K562 (cell line): Measurements from ENCODE around the gene ANKRD13D. TPM values are rescaled to one million over a fixed set of nuclear protein-coding genes. Genes with fewer than 3 reads are reported as not detected.
A peak's percentile ranks its signal among the peaks of the same experiment; 100 is the strongest.

ENCODE experiments used
- CBFA2T2 ChIP-seq: fragments of 450-650 bp; conservative IDR thresholded peaks from 2 replicates; pipeline ENCODE4 v1.6.1; 2017; ENCODE audit warnings: mild to moderate bottlenecking
- FOXM1 ChIP-seq, 2 experiments: fragments of 450-650 bp in 1 of 2; sonication (generic) in 1 of 2; formaldehyde crosslinking in 1 of 2; IDR thresholded peaks; 2 replicates each; pipeline versions ENCODE4 v1.6.1 to v1.9.0; 2017 to 2022; ENCODE audit warnings: low read depth in 2 of 2, mild to moderate bottlenecking in 2 of 2, missing genetic modification reagents in 1 of 2, moderate library complexity in 1 of 2
- HMGN3 ChIP-seq: IDR thresholded peaks from 2 replicates; pipeline ENCODE4 v1.6.1; 2011; ENCODE audit warnings: borderline replicate concordance, low read depth, mild to moderate bottlenecking, mixed read lengths, low read length; ENCODE audit not compliant: insufficient read length; ENCODE audit errors: extremely low read depth
- HNRNPK ChIP-seq: fragments of 200-400 bp; formaldehyde crosslinking; IDR thresholded peaks from one replicate; pipeline ENCODE4 v1.6.1; 2018; ENCODE audit warnings: mild to moderate bottlenecking, low read depth, low read length; ENCODE audit not compliant: poor library complexity, severe bottlenecking
- KLF6 ChIP-seq: fragments of 250-450 bp; sonication (Bioruptor Pico); IDR thresholded peaks from 2 replicates; pipeline ENCODE4 v1.4.0; 2020; ENCODE audit warnings: mild to moderate bottlenecking, moderate library complexity, borderline replicate concordance
- MCM7 ChIP-seq, 2 experiments: fragments of 450-650 bp; IDR thresholded peaks; 2 replicates each; pipeline ENCODE4 v1.6.1; 2016 to 2018
- NCOA2 ChIP-seq, 2 experiments: fragments of 450-650 bp; IDR thresholded peaks; 2 replicates each; pipeline ENCODE4 v1.6.1; 2018; ENCODE audit warnings: mild to moderate bottlenecking in 2 of 2, moderate library complexity in 1 of 2; ENCODE audit not compliant: partially characterized antibody in 2 of 2
- NEUROD1 ChIP-seq: fragments of 150-350 bp; IDR thresholded peaks from 2 replicates; pipeline ENCODE4 v1.6.1; 2014; ENCODE audit warnings: borderline replicate concordance, low read length, low read depth; ENCODE audit not compliant: partially characterized antibody
- RB1 ChIP-seq: fragments of 450-650 bp; IDR thresholded peaks from 2 replicates; pipeline ENCODE4 v1.6.1; 2017; ENCODE audit warnings: low read depth, mild to moderate bottlenecking
- SIN3B ChIP-seq: fragments of 450-650 bp; IDR thresholded peaks from 2 replicates; pipeline ENCODE4 v1.6.1; 2017; ENCODE audit warnings: low read depth, mild to moderate bottlenecking, moderate library complexity
- XRCC5 ChIP-seq: fragments of 200-400 bp; formaldehyde crosslinking; IDR thresholded peaks from 2 replicates; pipeline ENCODE4 v1.6.1; 2017; ENCODE audit warnings: low read depth, mild to moderate bottlenecking, low read length
- ZBTB17 ChIP-seq: fragments of 450-650 bp; formaldehyde crosslinking; IDR thresholded peaks from 2 replicates; pipeline ENCODE4 v1.4.0; 2020; ENCODE audit warnings: mild to moderate bottlenecking
- ZKSCAN1 ChIP-seq: fragments of 150-350 bp; IDR thresholded peaks from 2 replicates; pipeline ENCODE4 v1.6.1; 2016; ENCODE audit warnings: low read depth, low read length
- ZNF431 ChIP-seq: sonication (generic); formaldehyde crosslinking; IDR thresholded peaks from 2 replicates; pipeline ENCODE4 v1.8.0; 2022; ENCODE audit warnings: mild to moderate bottlenecking, missing genetic modification reagents
- ZNF445 ChIP-seq: fragments of 250-450 bp; sonication (Bioruptor Pico); IDR thresholded peaks from 2 replicates; pipeline ENCODE4 v1.4.0; 2020; ENCODE audit warnings: low read depth, mild to moderate bottlenecking, moderate library complexity
- ZNF76 ChIP-seq: fragments of 250-450 bp; sonication (Bioruptor Pico); IDR thresholded peaks from 2 replicates; pipeline ENCODE4 v1.4.0; 2020; ENCODE audit warnings: mild to moderate bottlenecking, moderate library complexity, borderline replicate concordance
- ZNF778 ChIP-seq: fragments of 450-650 bp; formaldehyde crosslinking; IDR thresholded peaks from 2 replicates; pipeline ENCODE4 v1.4.0; 2020; ENCODE audit warnings: mild to moderate bottlenecking, moderate library complexity
- polyA plus RNA-seq, 8 experiments: library from polyadenylated mRNA; depleted of rRNA in 4 of 8; stranded (reverse) in 5 of 8; unstranded in 3 of 8; fragments of >200 nt; fragmentation: Nextera tagmentation in 2 of 8; fragmentation: Illumina TruSeq in 1 of 8; extraction: Ambion mirVana in 2 of 8; extraction: Trizol in 1 of 8; gene quantifications; 2 replicates each; pipeline versions ENCODE4 v1.2.1 to v1.2.3, GENCODE V29; 2011 to 2014; ENCODE audit warnings: inconsistent platforms in 1 of 8, missing spikeins in 1 of 8
- total RNA-seq, 7 experiments: library from RNA; depleted of rRNA in 6 of 7; stranded (reverse); fragments of >200 nt in 6 of 7; fragmentation: Illumina TruSeq in 2 of 7; extraction: Trizol in 2 of 7; gene quantifications; 2 replicates each; pipeline versions ENCODE4 v1.2.1 to v1.2.3, GENCODE V29; 2011 to 2021; ENCODE audit warnings: low replicate concordance in 1 of 7
- TF ChIP-seq, protein P1 (sequence below): sonication (generic); formaldehyde crosslinking; IDR thresholded peaks from 2 replicates; pipeline ENCODE4 v1.8.1; 2023; ENCODE audit warnings: mild to moderate bottlenecking, missing genetic modification reagents
- TF ChIP-seq, protein P2 (sequence below), 2 experiments: fragments of 450-650 bp in 1 of 2; sonication (generic) in 1 of 2; formaldehyde crosslinking in 1 of 2; IDR thresholded peaks in 1 of 2; conservative IDR thresholded peaks in 1 of 2; 2 replicates each; pipeline versions ENCODE4 v1.6.1 to v1.8.1; 2016 to 2023; ENCODE audit warnings: mild to moderate bottlenecking in 2 of 2, moderate library complexity in 2 of 2, inconsistent platforms in 1 of 2, missing genetic modification reagents in 1 of 2
- TF ChIP-seq, protein P3 (sequence below): fragments of 450-650 bp; IDR thresholded peaks from 2 replicates; pipeline ENCODE4 v1.6.1; 2014; ENCODE audit warnings: low read depth, mild to moderate bottlenecking, moderate library complexity, borderline replicate concordance
- TF ChIP-seq, protein P4 (sequence below): sonication (generic); formaldehyde crosslinking; IDR thresholded peaks from 2 replicates; pipeline ENCODE4 v1.8.1; 2023; ENCODE audit warnings: mild to moderate bottlenecking, missing genetic modification reagents, moderate library complexity

ANKRD13D gene
- total and polyA plus RNA-seq, 9 of the 15 experiments (the other 6 are each of a cell fraction or from before 2014, with no cell fraction given): 0.94 to 40.9 (median 22.4) TPM

DNA sequence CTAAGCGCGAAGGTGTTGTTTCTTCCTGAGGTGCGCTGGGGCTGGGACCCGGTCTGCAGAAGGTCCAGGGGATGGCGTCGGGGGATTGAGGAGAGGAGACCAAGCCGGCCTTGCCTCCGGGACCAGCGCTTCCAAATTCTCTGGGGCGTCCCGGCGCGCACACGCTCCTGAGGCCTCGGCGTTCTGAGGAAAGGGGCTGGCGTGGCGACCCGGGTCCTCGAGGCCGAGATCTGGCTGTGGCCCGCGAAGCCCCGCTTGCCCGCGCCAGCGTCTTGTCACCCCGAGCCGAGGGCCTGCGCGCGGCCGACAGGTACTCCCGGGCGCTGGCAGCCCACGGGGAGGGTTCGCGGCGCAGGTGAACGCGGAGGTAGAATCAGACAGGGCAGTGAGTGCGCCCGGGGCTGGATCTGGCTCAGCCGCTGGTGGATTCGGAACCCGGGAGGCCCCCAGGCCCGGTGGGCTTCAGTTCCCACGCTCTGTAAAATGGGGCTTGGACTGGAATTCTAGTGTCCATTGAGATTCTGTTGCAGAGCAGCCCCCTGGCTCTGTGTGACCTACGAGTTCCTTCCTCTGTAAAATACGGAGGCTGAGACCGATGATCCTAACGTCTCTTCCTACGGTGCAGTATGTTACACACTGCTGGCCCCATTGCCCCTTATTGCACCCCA, 28.9 kb downstream of the ANKRD13D start (continued):
- TF ChIP-seq ZNF431 (CRISPR knock-in tag) (peak; percentile 7; the same call in 1 of the 2 replicates), FOXM1 (IDR thresholded peaks at IDR 0.05; ENCODE audit: low read depth) (no peak), FOXM1 (CRISPR knock-in tag; IDR thresholded peaks at IDR 0.05; ENCODE audit: low read depth) (peak; percentile 52; the same call in 1 of the 2 replicates), ZNF778 (CRISPR knock-in tag) (no peak), ZKSCAN1 (0 out of 2 replicates have a peak, but pooled peaks have one; percentile 0), CBFA2T2 (no peak), HMGN3 (peak; percentile 26), ZNF76 (CRISPR knock-in tag) (no peak), MCM7 (IDR thresholded peaks at IDR 0.05) (no peak), ZNF445 (no peak), RB1 (peak; percentile 18; the same call in 1 of the 2 replicates), KLF6 (no peak), NEUROD1 (peak; percentile 4), SIN3B (peak; percentile 25; the same call in 1 of the 2 replicates), ZBTB17 (CRISPR knock-in tag) (peak; percentile 44; the same call in 1 of the 2 replicates), XRCC5 (0 out of 2 replicates have a peak, but pooled peaks have one; percentile 1), HNRNPK (no peak), NCOA2 (IDR thresholded peaks at IDR 0.05; ENCODE audit: partially characterized antibody in 2 of 2) (no peak)
- TF ChIP-seq, protein P1, sequence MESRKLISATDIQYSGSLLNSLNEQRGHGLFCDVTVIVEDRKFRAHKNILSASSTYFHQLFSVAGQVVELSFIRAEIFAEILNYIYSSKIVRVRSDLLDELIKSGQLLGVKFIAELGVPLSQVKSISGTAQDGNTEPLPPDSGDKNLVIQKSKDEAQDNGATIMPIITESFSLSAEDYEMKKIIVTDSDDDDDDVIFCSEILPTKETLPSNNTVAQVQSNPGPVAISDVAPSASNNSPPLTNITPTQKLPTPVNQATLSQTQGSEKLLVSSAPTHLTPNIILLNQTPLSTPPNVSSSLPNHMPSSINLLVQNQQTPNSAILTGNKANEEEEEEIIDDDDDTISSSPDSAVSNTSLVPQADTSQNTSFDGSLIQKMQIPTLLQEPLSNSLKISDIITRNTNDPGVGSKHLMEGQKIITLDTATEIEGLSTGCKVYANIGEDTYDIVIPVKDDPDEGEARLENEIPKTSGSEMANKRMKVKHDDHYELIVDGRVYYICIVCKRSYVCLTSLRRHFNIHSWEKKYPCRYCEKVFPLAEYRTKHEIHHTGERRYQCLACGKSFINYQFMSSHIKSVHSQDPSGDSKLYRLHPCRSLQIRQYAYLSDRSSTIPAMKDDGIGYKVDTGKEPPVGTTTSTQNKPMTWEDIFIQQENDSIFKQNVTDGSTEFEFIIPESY (CRISPR knock-in tag): peak; percentile 29
- TF ChIP-seq, protein P2, sequence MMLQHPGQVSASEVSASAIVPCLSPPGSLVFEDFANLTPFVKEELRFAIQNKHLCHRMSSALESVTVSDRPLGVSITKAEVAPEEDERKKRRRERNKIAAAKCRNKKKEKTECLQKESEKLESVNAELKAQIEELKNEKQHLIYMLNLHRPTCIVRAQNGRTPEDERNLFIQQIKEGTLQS (IDR thresholded peaks at IDR 0.05): no peak
- TF ChIP-seq, protein P2 (CRISPR knock-in tag; conservative IDR thresholded peaks at IDR 0.05): 0 out of 2 replicates have a peak, but pooled peaks have one; percentile 30
- TF ChIP-seq, protein P3, sequence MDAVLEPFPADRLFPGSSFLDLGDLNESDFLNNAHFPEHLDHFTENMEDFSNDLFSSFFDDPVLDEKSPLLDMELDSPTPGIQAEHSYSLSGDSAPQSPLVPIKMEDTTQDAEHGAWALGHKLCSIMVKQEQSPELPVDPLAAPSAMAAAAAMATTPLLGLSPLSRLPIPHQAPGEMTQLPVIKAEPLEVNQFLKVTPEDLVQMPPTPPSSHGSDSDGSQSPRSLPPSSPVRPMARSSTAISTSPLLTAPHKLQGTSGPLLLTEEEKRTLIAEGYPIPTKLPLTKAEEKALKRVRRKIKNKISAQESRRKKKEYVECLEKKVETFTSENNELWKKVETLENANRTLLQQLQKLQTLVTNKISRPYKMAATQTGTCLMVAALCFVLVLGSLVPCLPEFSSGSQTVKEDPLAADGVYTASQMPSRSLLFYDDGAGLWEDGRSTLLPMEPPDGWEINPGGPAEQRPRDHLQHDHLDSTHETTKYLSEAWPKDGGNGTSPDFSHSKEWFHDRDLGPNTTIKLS: 0 out of 2 replicates have a peak, but pooled peaks have one; percentile 4
- TF ChIP-seq, protein P4, sequence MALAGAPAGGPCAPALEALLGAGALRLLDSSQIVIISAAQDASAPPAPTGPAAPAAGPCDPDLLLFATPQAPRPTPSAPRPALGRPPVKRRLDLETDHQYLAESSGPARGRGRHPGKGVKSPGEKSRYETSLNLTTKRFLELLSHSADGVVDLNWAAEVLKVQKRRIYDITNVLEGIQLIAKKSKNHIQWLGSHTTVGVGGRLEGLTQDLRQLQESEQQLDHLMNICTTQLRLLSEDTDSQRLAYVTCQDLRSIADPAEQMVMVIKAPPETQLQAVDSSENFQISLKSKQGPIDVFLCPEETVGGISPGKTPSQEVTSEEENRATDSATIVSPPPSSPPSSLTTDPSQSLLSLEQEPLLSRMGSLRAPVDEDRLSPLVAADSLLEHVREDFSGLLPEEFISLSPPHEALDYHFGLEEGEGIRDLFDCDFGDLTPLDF: peak; percentile 69; the same call in 1 of the 2 replicates
